GM12892 (cell line): ENCODE measurements around the gene PBOV1.

Experiments used
- DNase-seq: peaks from one replicate; pipeline ENCODE4 v3.0.0; 2011; ENCODE audit not compliant: insufficient read length
- FAIRE-seq: peaks from 2 replicates; lab custom pipeline; 2011; peaks lifted over from hg19 to GRCh38; lab: Jason Lieb, UNC
- POLR2A ChIP-seq: IDR thresholded peaks from 2 replicates; pipeline ENCODE4 v1.6.1; 2011; ENCODE audit warnings: low read depth, low read length, control low read depth
- POLR2AphosphoS5 ChIP-seq: IDR thresholded peaks from 2 replicates; pipeline ENCODE4 v1.6.1; 2011; ENCODE audit warnings: low read depth, low read length, control low read depth
- TAF1 ChIP-seq: IDR thresholded peaks from 2 replicates; pipeline ENCODE4 v1.6.1; 2011; ENCODE audit warnings: low read depth, mild to moderate bottlenecking, control low read depth, low read length, borderline replicate concordance

The PBOV1 gene

GRCh38 chr6:138235693-138236092, 17.4 kb upstream of the PBOV1 start:
- DNase-seq (no peak), FAIRE-seq (no peak)
- TF ChIP-seq TAF1: no peak
- TF ChIP-seq POLR2A: no peak
- TF ChIP-seq POLR2AphosphoS5: no peak

DNA sequence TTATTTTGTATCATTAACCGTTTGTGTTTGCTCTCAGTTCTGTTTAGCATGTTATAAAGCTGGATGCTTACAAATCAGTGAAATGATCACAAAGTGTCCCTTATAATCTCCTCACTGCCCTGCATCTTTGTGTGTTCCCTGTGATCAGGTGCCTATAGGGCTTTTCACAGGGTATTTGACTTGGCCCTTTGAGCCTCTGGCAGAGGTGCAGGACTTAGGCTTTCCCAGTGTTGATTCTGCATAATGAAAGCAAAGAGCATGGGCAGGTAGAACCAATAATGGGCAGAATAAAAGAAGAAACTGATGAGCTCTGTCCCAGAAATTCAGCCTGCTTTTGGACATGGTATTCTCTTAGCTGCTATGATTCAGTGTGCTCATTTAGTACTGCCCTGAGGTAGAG, 16.9 kb upstream of the PBOV1 start:
- no peak for FAIRE-seq
- TF ChIP-seq POLR2AphosphoS5 (no peak), TAF1 (no peak), POLR2A (no peak)

DNA sequence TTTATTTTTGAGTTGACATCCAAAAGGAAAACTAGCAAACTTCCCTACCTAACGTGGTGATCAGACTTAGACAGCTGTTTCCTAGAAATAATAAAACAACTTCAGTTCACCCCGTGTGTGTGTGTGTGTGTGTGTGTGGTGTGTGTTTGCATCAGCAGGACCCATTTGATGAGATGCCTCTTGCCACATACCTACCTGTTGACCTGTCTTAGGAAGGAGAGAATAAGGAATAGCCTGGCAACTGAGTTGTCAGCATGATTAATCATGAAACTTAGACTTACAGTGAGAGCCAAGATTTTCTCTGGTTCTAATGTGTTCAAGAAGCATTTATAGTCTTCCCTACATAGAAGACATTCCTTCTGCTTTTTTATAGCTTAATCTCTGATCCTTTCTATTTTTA, 16.1 kb upstream of the PBOV1 start:
- TF ChIP-seq POLR2A (no peak), TAF1 (no peak), POLR2AphosphoS5 (no peak)
- no peak for FAIRE-seq
- no peak for DNase-seq

More for the DNA sequence above, 16.9 kb upstream of the PBOV1 start:
- no peak for DNase-seq

DNA sequence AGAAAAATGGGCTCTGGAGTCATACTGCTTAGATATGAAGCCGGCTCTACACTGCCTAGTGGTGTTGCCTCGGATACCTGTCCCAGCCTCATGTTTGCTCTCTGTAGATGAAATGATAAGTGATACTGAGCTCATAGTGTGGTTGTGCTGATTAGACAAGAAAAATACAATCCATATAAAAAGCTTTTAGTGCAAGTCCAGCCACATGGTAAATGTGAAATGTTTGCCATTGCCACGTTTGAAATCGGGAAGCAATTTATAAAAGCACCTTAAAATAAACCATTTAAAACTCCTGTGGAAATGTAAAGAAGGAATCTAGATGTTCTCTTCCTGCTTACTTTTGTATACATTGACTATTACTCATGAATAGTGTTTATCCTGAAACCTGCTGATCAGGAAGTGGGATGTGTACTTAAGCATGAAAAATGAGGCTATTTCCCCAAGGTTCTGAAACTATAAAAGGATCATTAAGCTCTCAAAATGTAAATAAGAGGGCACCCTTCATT, 13.1 kb upstream of the PBOV1 start:
- no peak for FAIRE-seq
- no peak for DNase-seq
- no peak for TF ChIP-seq POLR2A
- no peak for TF ChIP-seq POLR2AphosphoS5
- no peak for TF ChIP-seq TAF1

DNA sequence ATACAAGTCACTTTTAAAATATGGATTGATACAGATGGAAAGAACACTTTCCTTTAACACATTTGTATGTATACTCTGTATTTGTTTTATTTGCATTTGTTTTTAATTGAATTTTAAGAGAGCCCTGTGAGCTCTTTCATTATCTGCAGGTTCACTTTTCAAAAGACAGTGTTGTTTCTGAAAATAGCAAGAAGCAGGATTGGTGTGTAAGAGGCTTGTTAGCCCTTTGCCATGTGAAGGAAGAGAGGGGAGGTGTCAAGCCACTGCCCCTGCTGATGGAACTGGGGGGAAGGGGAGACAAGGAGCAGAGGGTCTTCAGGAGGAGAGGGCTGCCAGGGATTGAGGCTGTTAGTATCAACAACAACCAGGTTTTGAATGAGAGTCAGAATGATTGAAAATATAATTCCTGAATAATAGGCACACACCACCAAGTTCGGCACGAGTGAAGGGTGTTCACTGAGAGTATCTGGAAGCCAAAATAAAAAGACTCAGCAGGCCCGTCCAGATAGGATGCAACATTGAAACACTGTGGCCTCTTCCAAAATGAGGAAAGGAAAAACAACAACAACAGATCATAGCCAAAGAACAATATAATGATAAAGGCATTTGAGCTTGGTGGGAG, 12.6 kb upstream of the PBOV1 start:
- TF ChIP-seq TAF1: no peak
- no peak for TF ChIP-seq POLR2AphosphoS5
- no peak for TF ChIP-seq POLR2A
- DNase-seq (no peak), FAIRE-seq (no peak)

- FAIRE-seq: no peak
- TF ChIP-seq TAF1 (no peak), POLR2A (no peak), POLR2AphosphoS5 (no peak)
- DNase-seq: no peak
Observed at GRCh38 chr6:138230221-138230620, 11.9 kb upstream of the PBOV1 start.

GRCh38 chr6:138229663-138230179, 11.4 kb upstream of the PBOV1 start:
- TF ChIP-seq TAF1 (no peak), POLR2A (no peak), POLR2AphosphoS5 (no peak)
- no peak for DNase-seq
- no peak for FAIRE-seq

- FAIRE-seq (no peak), DNase-seq (no peak)
- no peak for TF ChIP-seq POLR2A
- no peak for TF ChIP-seq POLR2AphosphoS5
- no peak for TF ChIP-seq TAF1
Observed at GRCh38 chr6:138229072-138229471, 10.8 kb upstream of the PBOV1 start.

- no peak for FAIRE-seq
- TF ChIP-seq POLR2A (no peak), TAF1 (no peak)
- no peak for DNase-seq
Observed at GRCh38 chr6:138227316-138227781, 9.1 kb upstream of the PBOV1 start.

DNA sequence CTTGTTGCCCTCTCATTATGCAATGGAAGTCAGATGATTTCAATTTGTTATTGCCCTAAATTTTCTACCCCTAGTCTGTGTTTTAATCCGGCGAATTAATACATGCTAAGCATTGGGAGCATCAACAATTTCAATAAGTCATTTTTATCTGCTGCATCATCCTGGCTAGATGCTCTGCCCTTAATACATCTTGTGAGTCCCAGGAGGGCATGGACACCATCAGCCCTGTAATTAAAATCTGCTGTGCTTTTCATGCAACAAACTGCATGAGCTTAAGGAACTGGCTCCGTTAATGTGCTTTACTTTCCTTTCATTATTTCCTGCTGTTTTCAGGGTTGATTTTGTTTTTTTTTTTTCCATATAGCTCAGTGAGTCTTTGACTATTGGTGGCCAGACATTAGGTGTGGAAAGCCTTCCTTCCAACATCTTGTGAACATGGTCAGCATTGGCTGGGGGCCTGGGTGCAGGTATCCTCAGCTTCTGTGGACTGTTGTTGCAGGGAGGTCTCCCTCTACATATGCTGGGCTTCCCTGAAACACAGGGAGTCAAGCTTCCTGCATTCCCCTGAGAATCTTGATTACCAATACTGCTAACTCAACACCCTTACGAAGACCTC, 8.5 kb upstream of the PBOV1 start:
- DNase-seq (no peak), FAIRE-seq (no peak)
- TF ChIP-seq TAF1 (no peak), POLR2AphosphoS5 (no peak), POLR2A (no peak)

DNA sequence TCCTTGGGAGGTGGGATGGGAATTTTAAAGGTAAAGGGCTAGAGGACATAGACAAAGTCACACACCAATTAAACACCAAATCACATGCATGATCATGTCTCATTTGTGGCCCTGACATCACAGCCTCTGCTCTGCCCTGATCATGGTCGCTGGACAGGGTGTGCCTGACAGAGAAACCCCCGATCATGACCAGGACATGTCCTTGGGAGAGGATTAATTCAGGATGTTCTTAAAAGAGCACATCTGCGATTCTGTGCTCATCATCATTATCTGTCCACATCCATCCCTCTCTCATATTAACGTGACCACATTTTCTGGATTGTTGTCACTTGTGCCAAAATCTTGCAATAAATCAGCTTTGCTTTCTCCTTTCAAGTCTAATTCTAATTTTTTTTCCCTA, 7.7 kb upstream of the PBOV1 start:
- FAIRE-seq (no peak), DNase-seq (no peak)
- TF ChIP-seq POLR2A (no peak), TAF1 (no peak)
